ENCODE measurements around the gene SULT1C2. TPM values are rescaled to one million over a fixed set of nuclear protein-coding genes. Genes with fewer than 3 reads are reported as not detected.

The SULT1C2 gene
- total and polyA plus RNA-seq, 2 of the 8 experiments (the other 6 are each of a cell fraction or from before 2014, with no cell fraction given): 2.2 to 2.8 TPM

- TF ChIP-seq TCF12 (IDR thresholded peaks at IDR 0.05; ENCODE audit: low read depth, low read length) (no peak), SAP30 (IDR thresholded peaks at IDR 0.05; ENCODE audit: insufficient read depth, insufficient replicate concordance, low read length) (no peak)
Measured at GRCh38 chr2:108329771-108330170, 41.1 kb downstream of the SULT1C2 start (continued).

All from H1 (cell line).